MM.1S (cell line): ENCODE measurements around the gene CCDC169.
"Not testable (repeated sequence)": the region's sequence is repeated elsewhere in the genome, so short reads cannot be mapped to it uniquely, and the experiment has no call there.

Experiments used
- DNase-seq: peaks from one replicate; pipeline ENCODE4 v3.0.0-alpha.2; 2015
- H2AFZ ChIP-seq: fragments of 300-600 bp; sonication (generic); 2 replicates; pipeline ENCODE4 v1.6.0; 2016; ENCODE audit warnings: antibody characterized with exemption, low read length
- H3F3A ChIP-seq: fragments of 300-600 bp; sonication (generic); 2 replicates; pipeline ENCODE4 v1.6.1; 2016; ENCODE audit warnings: mild to moderate bottlenecking, antibody characterized with exemption, low read length, moderate library complexity, mixed read lengths; ENCODE audit not compliant: insufficient read depth
- H3K27ac ChIP-seq: fragments of 300-600 bp; sonication (generic); 2 replicates; pipeline ENCODE4 v1.5.1; 2016; ENCODE audit warnings: mild to moderate bottlenecking, low read length
- H3K27me3 ChIP-seq: fragments of 300-600 bp; sonication (generic); replicated peaks from 2 replicates; pipeline ENCODE4 v1.6.0; 2016; ENCODE audit warnings: low read length; ENCODE audit not compliant: insufficient read depth
- H3K36me3 ChIP-seq: fragments of 300-600 bp; sonication (generic); replicated peaks from 2 replicates; pipeline ENCODE4 v1.6.1; 2016; ENCODE audit warnings: mild to moderate bottlenecking, low read length, mixed read lengths; ENCODE audit not compliant: insufficient read depth
- H3K4me1 ChIP-seq: fragments of 300-600 bp; sonication (generic); 2 replicates; pipeline ENCODE4 v1.6.1; 2016; ENCODE audit warnings: low read length, mixed read lengths
- H3K4me2 ChIP-seq: fragments of 300-600 bp; sonication (generic); 2 replicates; pipeline ENCODE4 v1.6.0; 2016; ENCODE audit warnings: low read depth, low read length
- H3K4me3 ChIP-seq: fragments of 300-600 bp; sonication (generic); 2 replicates; pipeline ENCODE4 v1.5.1; 2016; ENCODE audit warnings: low read length, mixed read lengths
- H3K79me2 ChIP-seq: fragments of 300-600 bp; sonication (generic); 2 replicates; pipeline ENCODE4 v1.6.1; 2016; ENCODE audit warnings: mixed run types, low read length, mixed read lengths
- H3K9ac ChIP-seq: fragments of 300-600 bp; sonication (generic); 2 replicates; pipeline ENCODE4 v1.6.1; 2016; ENCODE audit warnings: low read length, mixed read lengths
- H3K9me2 ChIP-seq: fragments of 300-600 bp; sonication (generic); replicated peaks from 2 replicates; pipeline ENCODE4 v1.6.1; 2016; ENCODE audit warnings: mild to moderate bottlenecking, low read length, mixed read lengths; ENCODE audit not compliant: insufficient read depth
- H3K9me3 ChIP-seq: fragments of 300-600 bp; sonication (generic); replicated peaks from 2 replicates; pipeline ENCODE4 v1.6.1; 2016; ENCODE audit warnings: mild to moderate bottlenecking, low read length, mixed read lengths; ENCODE audit not compliant: insufficient read depth
- H4K20me1 ChIP-seq: fragments of 300-600 bp; sonication (generic); 2 replicates; pipeline ENCODE4 v1.6.1; 2016; ENCODE audit warnings: mild to moderate bottlenecking, low read length, moderate library complexity, mixed read lengths; ENCODE audit not compliant: insufficient read depth
- EZH2 ChIP-seq: fragments of 300-600 bp; sonication (generic); optimal IDR thresholded peaks from 2 replicates; pipeline ENCODE3; 2017; ENCODE audit warnings: low read depth, mild to moderate bottlenecking, antibody characterized with exemption, low read length, mixed read lengths
- EZH2phosphoT487 ChIP-seq: fragments of 300-600 bp; sonication (generic); IDR thresholded peaks from 2 replicates; pipeline ENCODE4 v1.6.1; 2018; ENCODE audit warnings: antibody characterized with exemption, low read length
- TF ChIP-seq, protein P1 (sequence below): fragments of 300-600 bp; sonication (generic); IDR thresholded peaks from 2 replicates; pipeline ENCODE4 v1.5.1; 2016; ENCODE audit warnings: antibody characterized with exemption, low read length, mixed read lengths

The CCDC169 gene

DNA sequence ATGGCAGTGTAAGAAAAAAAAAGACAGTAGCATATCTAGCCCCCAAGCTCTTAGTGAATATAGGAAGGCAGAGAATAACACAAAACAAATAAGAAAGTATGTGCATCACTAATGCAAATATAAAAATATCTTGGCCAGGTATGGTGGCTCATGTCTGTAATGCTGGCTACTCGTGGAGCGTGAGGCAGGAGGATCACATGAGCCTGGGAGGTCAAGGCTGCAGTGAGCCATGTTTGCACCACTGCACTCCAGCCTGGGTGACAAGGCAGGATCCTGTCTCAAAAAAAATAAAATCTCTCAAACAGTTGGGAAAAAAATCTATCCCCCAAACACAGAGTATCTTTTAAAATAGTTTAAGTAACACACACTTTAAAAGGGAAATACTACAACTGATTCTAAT is 31.2 kb upstream of the CCDC169 start:
- Histone ChIP-seq H3K9ac (no peak overlapping the region), H3K4me2 (no peak overlapping the region), H3K27me3 (no peaks in the 10 kb centered on the region), H3K4me1 (no peaks in the 10 kb centered on the region), H3K9me2 (no peaks in the 10 kb centered on the region), H3K36me3 (no peaks in the 10 kb centered on the region), H4K20me1 (no peaks in the 10 kb centered on the region), H3F3A (no peaks in the 10 kb centered on the region), H3K79me2 (no peaks in the 10 kb centered on the region), H2AFZ (no peak overlapping the region), H3K4me3 (no peak overlapping the region), H3K9me3 (no peaks in the 10 kb centered on the region), H3K27ac (no peak overlapping the region)
- TF ChIP-seq EZH2, result no peak
- no peak for TF ChIP-seq EZH2phosphoT487
- TF ChIP-seq, protein P1, sequence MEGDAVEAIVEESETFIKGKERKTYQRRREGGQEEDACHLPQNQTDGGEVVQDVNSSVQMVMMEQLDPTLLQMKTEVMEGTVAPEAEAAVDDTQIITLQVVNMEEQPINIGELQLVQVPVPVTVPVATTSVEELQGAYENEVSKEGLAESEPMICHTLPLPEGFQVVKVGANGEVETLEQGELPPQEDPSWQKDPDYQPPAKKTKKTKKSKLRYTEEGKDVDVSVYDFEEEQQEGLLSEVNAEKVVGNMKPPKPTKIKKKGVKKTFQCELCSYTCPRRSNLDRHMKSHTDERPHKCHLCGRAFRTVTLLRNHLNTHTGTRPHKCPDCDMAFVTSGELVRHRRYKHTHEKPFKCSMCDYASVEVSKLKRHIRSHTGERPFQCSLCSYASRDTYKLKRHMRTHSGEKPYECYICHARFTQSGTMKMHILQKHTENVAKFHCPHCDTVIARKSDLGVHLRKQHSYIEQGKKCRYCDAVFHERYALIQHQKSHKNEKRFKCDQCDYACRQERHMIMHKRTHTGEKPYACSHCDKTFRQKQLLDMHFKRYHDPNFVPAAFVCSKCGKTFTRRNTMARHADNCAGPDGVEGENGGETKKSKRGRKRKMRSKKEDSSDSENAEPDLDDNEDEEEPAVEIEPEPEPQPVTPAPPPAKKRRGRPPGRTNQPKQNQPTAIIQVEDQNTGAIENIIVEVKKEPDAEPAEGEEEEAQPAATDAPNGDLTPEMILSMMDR, result no peak
- DNase-seq, result no peak

DNA sequence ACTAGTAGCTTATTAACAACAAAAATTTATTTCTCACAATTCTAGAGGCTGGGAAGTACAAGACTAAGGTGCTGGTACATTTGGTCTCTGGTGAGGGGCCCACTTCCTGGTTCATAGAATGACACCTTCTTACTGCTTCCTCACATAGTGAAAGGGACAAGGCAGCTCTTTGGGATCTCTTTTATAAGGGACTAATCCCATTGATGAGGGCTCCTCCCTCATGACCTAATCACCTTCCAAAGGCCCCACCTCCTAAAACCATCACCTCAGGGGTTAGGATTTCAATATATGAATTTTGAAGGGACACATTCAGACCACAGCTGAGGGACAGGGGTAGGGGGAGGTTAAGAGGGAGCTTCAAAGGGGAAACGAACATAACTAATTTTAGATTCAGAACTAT is 28.3 kb upstream of the CCDC169 start:
- Histone ChIP-seq H3K36me3 (no peaks in the 10 kb centered on the region), H2AFZ (no peak overlapping the region), H3F3A (no peaks in the 10 kb centered on the region), H3K79me2 (no peaks in the 10 kb centered on the region), H3K9me2 (no peaks in the 10 kb centered on the region), H3K9ac (no peak overlapping the region), H3K9me3 (no peaks in the 10 kb centered on the region), H3K4me2 (no peak overlapping the region), H3K27me3 (no peaks in the 10 kb centered on the region), H3K4me1 (no peaks in the 10 kb centered on the region), H3K4me3 (no peak overlapping the region), H4K20me1 (no peaks in the 10 kb centered on the region), H3K27ac (no peak overlapping the region)
- TF ChIP-seq EZH2, result no peak
- TF ChIP-seq, protein P1, result no peak
- TF ChIP-seq EZH2phosphoT487, result no peak
- DNase-seq, result no peak

DNA sequence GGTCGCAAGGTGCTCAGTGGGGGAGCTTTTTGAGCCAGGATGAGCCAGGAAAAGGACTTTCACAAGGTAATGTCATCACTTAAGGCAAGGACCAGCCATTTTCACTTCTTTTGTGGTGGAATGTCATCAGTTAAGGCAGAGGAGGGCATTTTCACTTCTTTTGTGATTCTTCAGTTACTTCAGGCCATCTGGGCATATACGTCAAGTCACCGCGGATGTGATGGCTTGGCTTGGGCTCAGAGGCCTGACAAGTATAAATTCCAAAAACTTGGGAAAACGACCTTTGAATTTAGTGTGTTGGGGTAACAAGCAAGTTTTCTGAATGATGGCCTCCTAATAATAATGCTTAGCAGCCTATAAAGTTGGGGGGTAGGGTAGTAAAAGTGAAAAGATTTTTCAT is 27.3 kb upstream of the CCDC169 start:
- DNase-seq, H3K9ac ChIP-seq, H3K4me1 ChIP-seq, H4K20me1 ChIP-seq, H3K27ac ChIP-seq, H3F3A ChIP-seq, H3K9me2 ChIP-seq, H3K9me3 ChIP-seq, H3K36me3 ChIP-seq, H3K4me2 ChIP-seq, H3K79me2 ChIP-seq, H3K27me3 ChIP-seq, H2AFZ ChIP-seq, H3K4me3 ChIP-seq: not testable (repeated sequence)

DNA sequence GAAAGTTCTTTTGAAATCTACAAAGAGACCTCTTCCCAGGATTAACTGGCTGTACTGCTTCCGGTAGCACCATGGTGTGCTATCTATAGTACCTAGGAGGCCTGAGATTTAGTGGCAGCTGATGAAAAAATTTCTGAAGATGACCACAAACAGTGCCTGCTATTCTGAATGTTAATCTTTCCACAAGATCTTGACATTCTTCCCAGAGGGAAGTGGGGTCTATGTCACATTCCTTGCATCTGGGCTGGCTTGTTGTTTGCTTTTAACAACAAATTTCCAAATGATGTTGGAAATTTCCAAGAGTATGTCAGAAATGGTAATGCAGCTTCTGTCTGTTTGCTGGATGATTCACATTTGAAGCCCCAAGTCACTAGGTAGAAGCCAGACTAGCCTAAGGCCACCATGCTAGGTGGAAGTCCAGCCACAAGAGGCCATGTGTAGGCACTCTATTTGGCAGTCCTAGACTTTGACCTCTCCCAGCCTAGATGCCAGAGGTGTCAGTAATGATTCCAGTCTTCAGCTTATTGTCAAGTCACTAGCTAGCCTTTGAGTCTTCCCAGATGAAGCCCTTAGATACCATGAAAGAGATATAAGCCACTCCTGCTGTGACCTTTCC is 26.4 kb upstream of the CCDC169 start:
- no peak for DNase-seq
- no peak overlapping the region for H3K4me3 ChIP-seq

More for the DNA sequence above, 26.4 kb upstream of the CCDC169 start:
- Histone ChIP-seq H3K27ac (no peak overlapping the region), H3K9me3 (no peaks in the 10 kb centered on the region), H3K4me1 (no peaks in the 10 kb centered on the region), H3K27me3 (no peaks in the 10 kb centered on the region), H3F3A (no peaks in the 10 kb centered on the region), H3K9ac (no peak overlapping the region), H3K36me3 (no peaks in the 10 kb centered on the region), H4K20me1 (no peaks in the 10 kb centered on the region), H2AFZ (no peak overlapping the region), H3K4me2 (no peak overlapping the region), H3K9me2 (no peaks in the 10 kb centered on the region), H3K79me2 (no peaks in the 10 kb centered on the region)
- TF ChIP-seq EZH2, result no peak
- no peak for TF ChIP-seq EZH2phosphoT487
- TF ChIP-seq, protein P1, result no peak
